ENCODE results near the gene DEPP1. TPM values are rescaled to one million over a fixed set of nuclear protein-coding genes. Genes with fewer than 3 reads are reported as not detected.
A peak's percentile ranks its signal among the peaks of the same experiment; 100 is the strongest.

The DEPP1 gene
- total RNA-seq, 4 donors from 2014 or later: 47.3 to 144 (median 72.7) TPM

DNA sequence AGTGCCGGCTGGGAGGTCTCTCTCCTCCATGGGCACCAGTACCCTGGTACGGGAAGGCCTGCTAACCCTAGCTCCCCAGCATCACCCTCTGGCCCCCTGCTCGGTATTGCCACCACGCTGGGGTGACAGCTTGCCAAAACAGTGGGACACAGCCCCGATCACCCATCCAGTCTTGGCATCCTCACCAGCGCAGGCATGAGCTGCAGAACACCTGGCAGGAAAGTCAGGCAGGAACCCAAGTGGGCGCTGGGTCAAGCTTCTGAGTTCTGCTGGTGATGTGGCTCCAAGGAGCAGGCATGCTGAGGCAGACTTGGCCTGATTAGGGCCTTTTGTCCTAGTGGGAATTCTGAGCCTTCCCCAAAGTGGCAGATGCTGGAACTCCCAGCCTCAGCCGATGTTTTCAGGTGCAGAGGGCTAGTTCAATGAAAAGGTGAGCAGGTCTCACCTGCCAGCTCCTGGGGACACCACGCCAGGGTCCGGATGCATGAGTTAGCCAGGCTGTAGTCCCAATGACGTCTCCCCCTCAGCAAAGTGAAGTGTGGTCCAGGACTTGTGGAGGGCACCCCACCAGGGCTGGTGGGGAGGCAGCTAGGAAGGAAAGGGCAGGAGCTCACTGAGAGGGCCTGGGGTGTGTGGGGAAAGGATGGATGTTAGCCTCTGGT lies 13.6 kb upstream of the DEPP1 start:
- 63 to 65% methylated on average over 8 to 10 of the region's 11 CpGs for WGBS, 2 donors
- TF ChIP-seq POLR2A (IDR thresholded peaks at IDR 0.05): no peak
- TF ChIP-seq CTCF (IDR thresholded peaks at IDR 0.05): no peak
- DNase-seq (ENCODE audit: low spot score in 2 of 2): peak; percentile 22 to 82
- no peak overlapping the region for H3K4me3 ChIP-seq (ENCODE audit: low read depth, poor library complexity, severe bottlenecking)
- intact Hi-C loops (cut with DNase I; ENCODE audit: low total_unique reads): no loop called here

DNA sequence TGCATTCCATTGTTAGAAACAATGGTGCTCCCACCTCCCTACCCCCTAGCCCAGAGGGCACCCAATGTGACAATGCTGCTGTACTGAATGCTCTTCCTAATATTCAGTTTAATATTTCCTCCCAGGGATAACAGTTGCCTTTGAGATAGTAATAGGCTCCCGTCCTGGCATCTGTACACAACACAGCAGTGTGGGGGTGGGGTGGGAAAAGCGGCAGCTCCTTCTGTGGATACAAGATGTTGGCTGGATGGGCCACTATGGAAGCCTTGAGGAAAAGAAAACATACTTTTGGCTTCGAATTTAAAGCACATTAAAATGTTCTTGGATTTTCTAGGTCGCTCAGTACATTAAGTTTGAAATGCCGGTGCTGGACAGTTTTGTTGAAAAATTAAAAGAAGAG lies 13.0 kb upstream of the DEPP1 start:
- H3K4me3 ChIP-seq (ENCODE audit: low read depth, poor library complexity, severe bottlenecking): no peak overlapping the region
- no peak for TF ChIP-seq POLR2A (IDR thresholded peaks at IDR 0.05)
- no peak for TF ChIP-seq CTCF (IDR thresholded peaks at IDR 0.05)
- intact Hi-C loops (cut with DNase I; ENCODE audit: low total_unique reads): no loop called here
- WGBS, 2 donors: 49 to 51% methylated on average over 5 of the region's 5 CpGs
- DNase-seq (ENCODE audit: low spot score in 2 of 2): peak; percentile 8 to 77

DNA sequence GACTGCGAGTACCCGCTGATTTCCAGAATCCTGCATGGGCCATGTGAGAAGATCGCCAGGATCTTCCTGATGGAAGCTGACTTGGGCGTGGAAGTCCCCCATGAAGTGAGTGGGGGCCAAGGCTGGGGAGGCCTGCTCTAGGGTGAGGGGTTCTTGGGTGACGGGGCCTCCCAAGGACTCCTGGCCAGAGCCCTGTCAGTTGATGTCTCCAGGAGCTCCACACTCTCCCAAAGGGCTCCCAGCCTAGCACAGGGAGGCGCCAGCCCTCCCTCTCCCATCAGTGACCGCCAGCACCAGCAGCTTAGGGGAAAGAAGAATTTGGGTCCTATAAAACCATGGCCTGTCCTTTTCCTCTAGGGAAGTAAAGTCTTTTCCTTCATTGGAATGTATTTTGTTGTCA lies 12.4 kb upstream of the DEPP1 start:
- WGBS, 2 donors: 94 to 95% methylated on average over 7 of the region's 7 CpGs
- intact Hi-C loops (cut with DNase I; ENCODE audit: low total_unique reads): no loop called here
- DNase-seq (ENCODE audit: low spot score in 2 of 2): peak; percentile 9 to 72
- no peak overlapping the region for H3K4me3 ChIP-seq (ENCODE audit: low read depth, poor library complexity, severe bottlenecking)
- no peak for TF ChIP-seq POLR2A (IDR thresholded peaks at IDR 0.05)

- intact Hi-C loops (cut with DNase I; ENCODE audit: low total_unique reads): no loop called here
- WGBS, 2 donors: 66 to 78% methylated on average over 6 to 8 of the region's 8 CpGs
Observed at GRCh38 chr10:44990302-44990655, 11.7 kb upstream of the DEPP1 start.

GRCh38 chr10:44989597-44990301 lies 11.1 kb upstream of the DEPP1 start:
- TF ChIP-seq CTCF (IDR thresholded peaks at IDR 0.05): no peak
- TF ChIP-seq POLR2A (IDR thresholded peaks at IDR 0.05): no peak
- intact Hi-C loops (cut with DNase I; ENCODE audit: low total_unique reads): no loop called here
- no peak overlapping the region for H3K4me3 ChIP-seq (ENCODE audit: low read depth, poor library complexity, severe bottlenecking)
- 82 to 85% methylated on average over 14 of the region's 14 CpGs for WGBS, 2 donors
- peak; percentile 12 to 66 for DNase-seq (ENCODE audit: low spot score in 2 of 2)

More at GRCh38 chr10:44990302-44990655, 11.7 kb upstream of the DEPP1 start:
- peak; percentile 11 to 59 for DNase-seq (ENCODE audit: low spot score in 2 of 2)
- H3K4me3 ChIP-seq (ENCODE audit: low read depth, poor library complexity, severe bottlenecking): no peak overlapping the region
- TF ChIP-seq POLR2A (IDR thresholded peaks at IDR 0.05) (no peak), CTCF (IDR thresholded peaks at IDR 0.05) (no peak)

DNA sequence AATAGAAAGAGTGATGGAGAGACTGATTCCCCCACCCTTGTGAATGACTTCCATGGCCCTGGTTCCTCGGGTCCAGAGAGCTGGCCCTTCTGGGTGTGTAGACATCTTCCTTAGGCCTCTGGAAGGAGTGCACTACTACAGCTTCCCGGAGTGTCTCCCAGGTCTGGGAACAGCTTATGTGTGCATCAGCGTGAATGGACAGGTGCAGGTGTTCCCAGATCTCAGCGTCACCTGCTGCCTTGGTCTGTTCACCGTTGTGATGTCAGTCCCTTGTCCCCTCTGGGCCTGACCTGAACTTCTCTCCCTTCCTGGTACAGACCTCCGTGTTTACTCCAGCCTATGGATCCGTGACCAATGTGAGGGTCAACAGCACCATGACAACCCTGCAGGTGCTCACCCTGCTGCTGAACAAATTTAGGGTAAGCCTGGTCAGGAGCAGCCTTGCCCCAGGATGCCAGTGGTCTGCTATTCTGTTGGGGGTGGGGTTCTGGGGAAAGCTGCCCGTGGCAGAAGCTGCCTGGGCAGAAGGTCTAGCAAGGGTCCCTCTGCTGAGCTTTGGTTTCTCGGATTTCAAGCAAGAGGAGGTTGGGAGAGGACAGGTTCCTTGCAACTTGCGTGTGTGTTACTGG lies 10.5 kb upstream of the DEPP1 start:
- TF ChIP-seq CTCF (IDR thresholded peaks at IDR 0.05) (no peak), POLR2A (IDR thresholded peaks at IDR 0.05) (no peak)
- H3K4me3 ChIP-seq (ENCODE audit: low read depth, poor library complexity, severe bottlenecking): no peak overlapping the region
- 91% methylated on average over 10 of the region's 10 CpGs for WGBS, 2 donors
- intact Hi-C loops (cut with DNase I; ENCODE audit: low total_unique reads): no loop called here
- DNase-seq (ENCODE audit: low spot score in 2 of 2): peak; percentile 9 to 72

Data from lower leg skin (tissue), 4 donors.